GM18873 (cell line): ENCODE results near the gene LHPP.

Experiments
- ATAC-seq: cut with Tn5 transposase; IDR thresholded peaks from one replicate; pipeline ENCODE4 v1.9.1; 2021; ENCODE audit warnings: mild to moderate bottlenecking, moderate library complexity, moderate number of reproducible peaks; ENCODE audit not compliant: unreplicated experiment, low FRiP score

LHPP gene

GRCh38 chr10:124550293-124551034, 88.8 kb downstream of the LHPP start:
- no peak for ATAC-seq

- no peak for ATAC-seq
Observed at GRCh38 chr10:124551097-124551496, 89.5 kb downstream of the LHPP start.

DNA sequence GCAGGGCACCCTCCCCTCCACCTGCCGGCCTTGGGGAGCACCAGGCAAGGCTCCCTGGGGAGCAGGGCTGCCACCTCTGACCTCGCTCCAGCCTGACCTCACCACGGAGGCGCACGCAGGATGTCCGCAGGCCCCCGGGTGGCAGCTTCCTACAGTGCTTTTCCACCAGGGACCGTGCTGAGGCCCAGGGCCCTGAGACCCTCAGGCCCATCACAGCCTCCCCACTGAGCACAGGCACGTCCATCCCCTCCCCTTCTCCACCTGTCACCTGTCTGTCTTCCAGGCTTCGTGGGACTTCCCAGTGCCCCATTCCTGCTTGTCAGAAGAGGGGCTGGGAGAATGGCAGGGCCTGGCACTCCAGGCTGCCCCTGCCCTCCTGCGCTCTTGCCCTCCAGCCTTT, 90.1 kb downstream of the LHPP start:
- ATAC-seq: no peak

- ATAC-seq: no peak
Observed at GRCh38 chr10:124552691-124553276, 91.2 kb downstream of the LHPP start.

DNA sequence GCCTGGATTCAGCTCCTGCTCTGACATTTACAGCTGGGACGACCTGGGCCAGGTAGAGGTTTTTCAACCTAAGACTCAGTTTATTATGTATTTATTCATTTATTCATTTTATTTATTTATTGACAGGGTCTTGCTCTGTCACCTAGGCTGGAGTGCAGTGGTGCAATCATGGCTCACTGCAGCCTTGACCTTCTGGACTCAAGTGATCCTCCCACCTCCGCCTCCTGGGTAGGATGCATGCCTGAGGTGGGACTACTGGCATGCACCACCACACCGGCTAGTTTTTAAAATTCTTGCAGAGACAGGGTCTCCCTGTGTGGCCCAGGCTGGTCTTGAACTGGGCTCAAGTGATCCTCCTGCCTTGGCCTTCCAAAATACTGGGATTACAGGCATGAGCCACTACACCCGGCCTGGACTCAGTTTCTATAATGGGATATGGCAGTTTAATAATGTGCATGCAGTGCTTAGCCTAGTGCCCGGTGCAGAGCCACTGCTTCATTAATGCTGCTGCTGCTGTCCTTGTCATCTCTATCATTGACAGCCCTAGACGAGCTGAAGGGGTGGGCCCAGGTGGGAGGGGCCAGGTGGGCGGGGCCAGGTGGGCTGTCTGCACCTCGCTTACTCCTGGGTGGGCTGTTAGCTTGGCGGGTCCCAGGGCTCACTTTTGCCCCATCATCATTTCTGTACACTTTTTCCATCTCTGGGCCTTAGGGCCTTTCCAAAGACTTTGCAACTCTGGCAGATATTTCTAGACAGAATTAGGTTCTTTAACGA, 92.6 kb downstream of the LHPP start:
- ATAC-seq: no peak

DNA sequence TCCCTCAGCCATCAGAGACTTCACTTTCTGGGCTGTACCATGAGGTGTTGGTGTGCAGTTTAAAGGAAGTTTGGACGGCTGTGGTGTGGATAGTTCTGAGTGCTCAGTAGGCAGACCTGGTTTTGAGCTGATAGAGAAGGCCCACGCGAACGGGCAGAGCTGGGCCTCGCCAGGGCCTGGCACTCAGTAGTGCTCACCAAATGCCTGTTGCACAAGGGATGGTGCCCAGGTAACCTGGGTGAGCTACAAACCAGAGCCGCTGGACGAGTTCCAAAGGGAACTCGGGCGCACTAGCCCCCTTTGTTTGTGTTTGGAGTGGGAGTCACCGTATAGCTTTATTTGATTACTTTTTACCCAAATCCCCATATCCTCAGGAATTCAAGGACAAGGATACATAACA, 95.5 kb downstream of the LHPP start:
- ATAC-seq: no peak

DNA sequence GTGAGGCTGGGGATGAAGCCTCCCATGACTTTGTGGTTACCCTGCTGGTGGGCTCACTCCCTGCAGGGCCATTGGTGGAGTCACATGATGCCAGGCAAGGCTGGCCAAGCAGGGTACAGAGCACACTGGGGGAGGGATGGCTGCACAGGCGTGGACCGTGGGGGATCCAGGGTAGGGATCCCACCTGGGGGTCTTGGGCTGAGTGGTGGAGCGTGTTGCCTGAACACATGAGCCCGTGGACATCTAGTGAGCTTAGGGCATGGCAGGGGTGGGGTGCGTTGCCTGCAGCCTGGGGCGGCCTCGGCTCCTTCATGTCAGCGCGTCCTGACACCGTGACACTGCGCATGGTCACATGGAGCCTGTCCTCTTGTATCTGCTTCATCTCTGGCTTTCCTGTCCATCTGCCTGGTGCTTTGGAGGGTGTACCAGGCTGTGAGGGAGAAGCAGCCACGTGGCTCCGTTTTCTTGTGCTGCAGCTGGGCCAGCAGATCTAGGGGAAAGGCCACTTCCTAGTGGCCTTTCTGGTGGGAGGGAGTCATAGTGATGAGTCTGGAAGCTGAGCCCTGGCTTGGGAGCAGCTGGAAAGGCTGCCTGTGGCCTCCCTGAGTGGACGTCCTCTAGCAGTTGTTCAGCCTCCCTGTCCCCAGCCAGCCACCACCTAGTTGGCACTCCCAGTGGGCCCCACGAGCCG, 96.2 kb downstream of the LHPP start:
- no peak for ATAC-seq

- no peak for ATAC-seq
Observed at GRCh38 chr10:124558339-124559321, 97.0 kb downstream of the LHPP start.

GRCh38 chr10:124559372-124560132, 97.9 kb downstream of the LHPP start:
- ATAC-seq: no peak

- no peak for ATAC-seq
Observed at GRCh38 chr10:124560377-124561105, 98.9 kb downstream of the LHPP start.

- ATAC-seq: no peak
Observed at GRCh38 chr10:124561206-124561605, 99.6 kb downstream of the LHPP start.

GRCh38 chr10:124562425-124563060, 100.9 kb downstream of the LHPP start:
- no peak for ATAC-seq

DNA sequence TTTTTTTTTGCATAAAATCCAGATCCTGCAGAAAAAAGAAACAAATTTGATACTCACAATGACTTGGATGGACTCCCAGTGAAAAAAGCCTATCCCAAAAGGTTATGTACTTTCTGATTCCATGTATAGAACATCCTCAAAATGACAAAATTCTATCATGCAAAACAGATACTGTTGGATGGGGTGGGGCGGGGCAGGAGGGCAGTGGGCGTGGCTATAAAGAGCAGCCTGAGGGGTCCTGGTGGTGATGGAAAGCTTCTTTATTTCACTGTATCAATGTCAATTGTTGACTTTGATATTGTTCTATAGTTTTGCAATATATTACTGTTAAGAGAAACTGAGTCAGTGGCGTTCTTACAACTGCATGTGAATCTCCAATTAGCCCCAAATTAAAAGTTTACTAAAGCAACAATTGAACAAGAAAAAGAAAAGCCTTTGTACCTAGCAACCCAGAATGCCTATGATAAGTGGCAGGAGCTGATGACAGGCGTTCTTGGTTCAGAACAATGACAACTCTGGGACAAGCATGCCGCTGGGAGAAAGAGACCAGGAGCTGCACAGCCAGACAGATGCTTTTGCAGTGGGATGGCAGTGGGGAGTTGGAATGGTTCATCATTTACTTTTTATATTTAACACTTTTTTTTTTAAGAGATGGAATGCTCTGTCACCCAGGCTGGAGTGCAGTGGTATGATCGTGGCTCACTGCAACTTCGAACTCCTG, 101.9 kb downstream of the LHPP start:
- no peak for ATAC-seq

GRCh38 chr10:124564881-124565280, 103.3 kb downstream of the LHPP start:
- no peak for ATAC-seq

- no peak for ATAC-seq
Observed at GRCh38 chr10:124565565-124566221, 104.1 kb downstream of the LHPP start.

DNA sequence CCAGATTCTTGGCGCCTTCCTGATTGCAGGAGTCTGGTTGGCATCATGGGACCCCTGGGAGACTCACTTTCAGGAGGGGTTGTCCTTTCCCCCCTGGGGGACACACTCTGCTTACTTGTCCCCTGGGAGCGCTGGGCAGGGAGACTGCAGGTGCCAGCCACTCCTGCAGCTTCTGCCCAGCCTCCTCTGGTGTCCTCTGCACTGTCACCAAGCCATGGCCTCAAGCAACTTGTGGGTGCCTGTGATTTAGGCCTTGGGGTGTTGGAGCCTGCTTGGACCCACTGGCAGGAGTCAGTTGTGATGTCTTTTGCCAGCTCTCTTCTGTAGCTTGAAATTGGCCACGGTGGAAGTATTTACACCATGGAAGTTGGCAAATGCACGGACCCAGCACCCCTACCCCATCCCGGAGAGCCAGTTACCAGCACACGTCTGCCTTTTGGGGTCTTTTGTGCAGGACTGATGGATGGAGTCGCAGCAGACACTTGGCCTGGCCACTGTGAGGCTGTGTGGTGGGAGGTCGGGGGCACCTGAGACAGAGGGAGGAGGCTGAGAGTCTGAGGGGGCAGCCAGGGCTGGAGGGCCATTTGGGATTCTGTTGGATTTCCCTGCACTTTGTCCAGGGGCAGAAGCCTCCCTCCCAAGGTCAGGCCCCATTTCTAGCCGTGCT, 104.7 kb downstream of the LHPP start:
- no peak for ATAC-seq
